Posterior vena cava (tissue), 2 donors: ENCODE measurements around the gene CACNA2D2. TPM values are rescaled to one million over a fixed set of nuclear protein-coding genes. Genes with fewer than 3 reads are reported as not detected.

Experiments used
- total RNA-seq, 2 donors: library from RNA; stranded (reverse); fragmentation: NEBNext Ultra II Directional; extraction: Animal tissue kit (Norgen Biotek cat#: 25700); gene quantifications; one replicate each; pipeline ENCODE4 v1.2.1, GENCODE V29; 2021
- donor health status: DM: yes; HTN: yes; CAD: no.
- donor health status: DM: yes; HTN: yes; CAD: no.

CACNA2D2 gene
- total RNA-seq, 2 donors from 2014 or later = 2.0 to 2.6 TPM

Other genes with a start within 250 kb of the CACNA2D2 start
- 10 to 100 TPM; 18.6 to 39.7 TPM for gene SEMA3B, start 234.5 kb downstream of the CACNA2D2 start, total RNA-seq
- under 1 TPM in 1 of 2 donors, not detected in 1; 0.37 TPM for gene LSMEM2, start 224.5 kb downstream of the CACNA2D2 start, total RNA-seq
- gene IFRD2, start 211.2 kb downstream of the CACNA2D2 start, total RNA-seq = 10 to 100 TPM; 47.3 to 53.3 TPM
- gene HYAL3, start 204.2 kb downstream of the CACNA2D2 start, total RNA-seq = 1 to 10 TPM; 2.5 to 3.9 TPM
- 10 to 100 TPM in 1 of 2 donors, 1 to 10 TPM in 1; 9.1 to 11.1 TPM for gene NAA80, start 204.2 kb downstream of the CACNA2D2 start, total RNA-seq
- gene HYAL1, start 200.1 kb downstream of the CACNA2D2 start, total RNA-seq = 10 to 100 TPM; 10.6 to 11.7 TPM
- gene HYAL2, start 180.9 kb downstream of the CACNA2D2 start, total RNA-seq = 100 to 1,000 TPM in 1 of 2 donors, 10 to 100 TPM in 1; 95.2 to 130 TPM
- gene TUSC2, start 175.4 kb downstream of the CACNA2D2 start, total RNA-seq = 10 to 100 TPM; 19.1 to 22.4 TPM
- 10 to 100 TPM; 31.3 to 40.3 TPM for gene RASSF1, start 162.8 kb downstream of the CACNA2D2 start, total RNA-seq
- gene ZMYND10, start 157.9 kb downstream of the CACNA2D2 start, total RNA-seq = under 1 TPM; 0.23 to 0.24 TPM
- 10 to 100 TPM; 10.6 to 17.4 TPM for gene NPRL2, start 152.9 kb downstream of the CACNA2D2 start, total RNA-seq
- gene CYB561D2, start 152.8 kb downstream of the CACNA2D2 start, total RNA-seq = 10 to 100 TPM in 1 of 2 donors, 1 to 10 TPM in 1; 7.9 to 10.5 TPM
- gene TMEM115, start 144.1 kb downstream of the CACNA2D2 start, total RNA-seq = 10 to 100 TPM; 29.3 TPM
- 10 to 100 TPM in 1 of 2 donors, 1 to 10 TPM in 1; 9.8 to 11.4 TPM for gene C3orf18, start 64.1 kb upstream of the CACNA2D2 start, total RNA-seq
- 10 to 100 TPM; 10.9 to 12.6 TPM for gene HEMK1, start 65.9 kb upstream of the CACNA2D2 start, total RNA-seq
- gene CISH, start 108.1 kb upstream of the CACNA2D2 start, total RNA-seq = 10 to 100 TPM in 1 of 2 donors, 1 to 10 TPM in 1; 8.6 to 12.5 TPM
- 10 to 100 TPM; 21.8 to 32.9 TPM for gene MAPKAPK3, start 113.5 kb upstream of the CACNA2D2 start, total RNA-seq
- gene DOCK3, start 171.3 kb upstream of the CACNA2D2 start, total RNA-seq = 1 to 10 TPM in 1 of 2 donors, under 1 TPM in 1; 0.60 to 2.4 TPM